Upper lobe of left lung (tissue), 4 donors: ENCODE results near the gene SMURF2.

ENCODE experiments used
- EP300 ChIP-seq, 4 donors: sonication (generic); formaldehyde crosslinking; IDR thresholded peaks; one replicate each; pipeline ENCODE4 v1.5.1; 2017; ENCODE audit warnings: antibody characterized with exemption in 4 of 4, control low read depth in 2 of 4
- POLR2A ChIP-seq, 4 donors: fragments of 450-650 bp; IDR thresholded peaks; one replicate each; pipeline ENCODE4 v1.5.1; 2016 to 2017; ENCODE audit warnings: antibody characterized with exemption in 4 of 4, mild to moderate bottlenecking in 2 of 4
- TF ChIP-seq, protein P1 (sequence below), 6 experiments: fragments of 450-650 bp in 4 of 6; fragments of 200-600 bp in 2 of 6; sonication (generic) in 2 of 6; IDR thresholded peaks; one replicate each; pipeline ENCODE4 v1.5.1; 2016 to 2019; ENCODE audit warnings: antibody characterized with exemption in 6 of 6

DNA sequence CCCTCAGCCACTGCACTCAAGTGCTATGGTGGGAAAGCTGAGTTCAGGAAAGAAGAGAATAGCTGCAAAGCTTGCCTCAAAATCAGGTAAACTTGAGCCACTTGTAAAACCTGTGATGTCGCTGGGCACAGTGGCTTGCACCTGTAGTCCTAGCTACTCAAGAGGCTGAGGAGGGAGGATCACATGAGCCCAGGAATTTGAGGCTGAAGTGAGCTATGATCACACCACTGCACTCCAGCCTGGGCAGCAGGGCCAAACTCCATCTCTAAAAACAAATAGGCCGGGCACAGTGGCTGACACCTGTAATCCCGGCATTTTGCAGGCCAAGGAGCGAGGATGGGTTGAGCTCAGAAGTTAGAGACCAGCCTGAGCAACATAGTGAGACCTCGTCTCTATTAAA lies 26.4 kb upstream of the SMURF2 start:
- TF ChIP-seq, protein P1, sequence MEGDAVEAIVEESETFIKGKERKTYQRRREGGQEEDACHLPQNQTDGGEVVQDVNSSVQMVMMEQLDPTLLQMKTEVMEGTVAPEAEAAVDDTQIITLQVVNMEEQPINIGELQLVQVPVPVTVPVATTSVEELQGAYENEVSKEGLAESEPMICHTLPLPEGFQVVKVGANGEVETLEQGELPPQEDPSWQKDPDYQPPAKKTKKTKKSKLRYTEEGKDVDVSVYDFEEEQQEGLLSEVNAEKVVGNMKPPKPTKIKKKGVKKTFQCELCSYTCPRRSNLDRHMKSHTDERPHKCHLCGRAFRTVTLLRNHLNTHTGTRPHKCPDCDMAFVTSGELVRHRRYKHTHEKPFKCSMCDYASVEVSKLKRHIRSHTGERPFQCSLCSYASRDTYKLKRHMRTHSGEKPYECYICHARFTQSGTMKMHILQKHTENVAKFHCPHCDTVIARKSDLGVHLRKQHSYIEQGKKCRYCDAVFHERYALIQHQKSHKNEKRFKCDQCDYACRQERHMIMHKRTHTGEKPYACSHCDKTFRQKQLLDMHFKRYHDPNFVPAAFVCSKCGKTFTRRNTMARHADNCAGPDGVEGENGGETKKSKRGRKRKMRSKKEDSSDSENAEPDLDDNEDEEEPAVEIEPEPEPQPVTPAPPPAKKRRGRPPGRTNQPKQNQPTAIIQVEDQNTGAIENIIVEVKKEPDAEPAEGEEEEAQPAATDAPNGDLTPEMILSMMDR (IDR thresholded peaks at IDR 0.05) = no peak
- TF ChIP-seq EP300 (IDR thresholded peaks at IDR 0.05) (no peak), POLR2A (IDR thresholded peaks at IDR 0.05) (no peak)
